Neural cell (in vitro differentiated cells): ENCODE measurements around the gene ST3GAL2. TPM values are rescaled to one million over a fixed set of nuclear protein-coding genes. Genes with fewer than 3 reads are reported as not detected.

Experiments used
- H2AFZ ChIP-seq: fragments of 200-600, 300-800 bp; sonication (generic), shearing (Covaris generic); 2 replicates; pipeline ENCODE4 v1.6.0; 2014; ENCODE audit warnings: low read depth, mild to moderate bottlenecking, antibody characterized with exemption, low read length, moderate library complexity
- H3F3A ChIP-seq: fragments of 200-600 bp; shearing (Covaris generic); 2 replicates; pipeline ENCODE4 v1.6.1; 2016; ENCODE audit warnings: mild to moderate bottlenecking, moderate library complexity, mixed read lengths, antibody characterized with exemption, low read length; ENCODE audit not compliant: insufficient read depth, poor library complexity, severe bottlenecking
- H3K27ac ChIP-seq: fragments of 200-600, 300-800 bp; sonication (generic), shearing (Covaris generic); 2 replicates; pipeline ENCODE4 v1.5.1; 2014; ENCODE audit warnings: mild to moderate bottlenecking, low read length, moderate library complexity
- H3K27me3 ChIP-seq: fragments of 300-800, 200-600 bp; sonication (generic), shearing (Covaris generic); 2 replicates; pipeline ENCODE4 v1.6.0; 2014; ENCODE audit warnings: mild to moderate bottlenecking, low read depth, low read length, moderate library complexity; ENCODE audit not compliant: insufficient read depth
- H3K36me3 ChIP-seq: fragments of 300-800, 200-600 bp; sonication (generic), shearing (Covaris generic); 2 replicates; pipeline ENCODE4 v1.5.1; 2014; ENCODE audit warnings: mild to moderate bottlenecking, antibody characterized with exemption, low read length, moderate library complexity; ENCODE audit not compliant: insufficient read depth
- H3K4me2 ChIP-seq: fragments of 300-800, 200-600 bp; sonication (generic), shearing (Covaris generic); 2 replicates; pipeline ENCODE4 v1.6.0; 2014; ENCODE audit warnings: mild to moderate bottlenecking, low read length
- H3K4me3 ChIP-seq: fragments of 300-800, 200-600 bp; sonication (generic), shearing (Covaris generic); 2 replicates; pipeline ENCODE4 v1.5.1; 2014; ENCODE audit warnings: mild to moderate bottlenecking, low read length, moderate library complexity
- H3K79me2 ChIP-seq: fragments of 200-600 bp; shearing (Covaris generic); replicated peaks from 2 replicates; pipeline ENCODE4 v1.6.0; 2014; ENCODE audit warnings: mild to moderate bottlenecking, low read length, moderate library complexity; ENCODE audit not compliant: insufficient read depth
- H3K9ac ChIP-seq: fragments of 300-800, 200-600 bp; sonication (generic), shearing (Covaris generic); 2 replicates; pipeline ENCODE4 v1.6.1; 2016; ENCODE audit warnings: mild to moderate bottlenecking, low read length, mixed read lengths
- H3K9me2 ChIP-seq: fragments of 200-600 bp; shearing (Covaris generic); 2 replicates; pipeline ENCODE4 v1.6.1; 2016; ENCODE audit warnings: mild to moderate bottlenecking, low read length, mixed read lengths; ENCODE audit not compliant: insufficient read depth
- H3K9me3 ChIP-seq: fragments of 200-600, 300-800 bp; sonication (generic), shearing (Covaris generic); 2 replicates; pipeline ENCODE4 v1.6.1; 2016; ENCODE audit warnings: mild to moderate bottlenecking, mixed run types, low read length, moderate library complexity, mixed read lengths
- H4K20me1 ChIP-seq: fragments of 200-600 bp; shearing (Covaris generic); 2 replicates; pipeline ENCODE4 v1.6.1; 2016; ENCODE audit warnings: mild to moderate bottlenecking, mixed run types; ENCODE audit not compliant: insufficient read depth
- EP300 ChIP-seq: fragments of 450-650 bp; conservative IDR thresholded peaks from 2 replicates; pipeline ENCODE4 v1.6.1; 2014; ENCODE audit warnings: antibody characterized with exemption, mild to moderate bottlenecking, moderate library complexity; ENCODE audit not compliant: poor library complexity, severe bottlenecking
- EZH2 ChIP-seq: fragments of 200-600, 300-800 bp; shearing (Covaris generic), sonication (generic); IDR thresholded peaks from 2 replicates; pipeline ENCODE4 v1.6.1; 2014; ENCODE audit warnings: antibody characterized with exemption, low read length, borderline replicate concordance, mild to moderate bottlenecking; ENCODE audit not compliant: insufficient read depth, poor library complexity, severe bottlenecking
- MXI1 ChIP-seq: fragments of 450-650 bp; conservative IDR thresholded peaks from 2 replicates; pipeline ENCODE4 v1.6.1; 2014; ENCODE audit warnings: antibody characterized with exemption, mild to moderate bottlenecking; ENCODE audit not compliant: poor library complexity, severe bottlenecking
- POLR2AphosphoS5 ChIP-seq: IDR thresholded peaks from 2 replicates; pipeline ENCODE4 v1.6.1; 2012
- RAD21 ChIP-seq: fragments of 450-650 bp; conservative IDR thresholded peaks from 2 replicates; pipeline ENCODE4 v1.6.1; 2014; ENCODE audit warnings: antibody characterized with exemption, mild to moderate bottlenecking, moderate library complexity
- SMC3 ChIP-seq: fragments of 450-650 bp; conservative IDR thresholded peaks from 2 replicates; pipeline ENCODE4 v1.6.1; 2014; ENCODE audit warnings: antibody characterized with exemption, mild to moderate bottlenecking, moderate library complexity; ENCODE audit not compliant: poor library complexity
- TAF1 ChIP-seq: IDR thresholded peaks from 2 replicates; pipeline ENCODE4 v1.6.1; 2012; ENCODE audit warnings: low read depth
- polyA plus RNA-seq: library from polyadenylated mRNA; depleted of rRNA; stranded (reverse); fragments of >200 nt; gene quantifications from 2 replicates; pipeline ENCODE4 v1.2.3, GENCODE V29; 2014
- TF ChIP-seq, protein P1 (sequence below): IDR thresholded peaks from 2 replicates; pipeline ENCODE4 v1.6.1; 2012; ENCODE audit warnings: borderline replicate concordance
- TF ChIP-seq, protein P2 (sequence below): fragments of 450-650 bp; IDR thresholded peaks from 2 replicates; pipeline ENCODE4 v1.5.1; 2014; ENCODE audit warnings: antibody characterized with exemption, mild to moderate bottlenecking, moderate library complexity; ENCODE audit not compliant: poor library complexity, severe bottlenecking

ST3GAL2 gene
- polyA plus RNA-seq, 1 donor from 2014 or later: 19.4 TPM

DNA sequence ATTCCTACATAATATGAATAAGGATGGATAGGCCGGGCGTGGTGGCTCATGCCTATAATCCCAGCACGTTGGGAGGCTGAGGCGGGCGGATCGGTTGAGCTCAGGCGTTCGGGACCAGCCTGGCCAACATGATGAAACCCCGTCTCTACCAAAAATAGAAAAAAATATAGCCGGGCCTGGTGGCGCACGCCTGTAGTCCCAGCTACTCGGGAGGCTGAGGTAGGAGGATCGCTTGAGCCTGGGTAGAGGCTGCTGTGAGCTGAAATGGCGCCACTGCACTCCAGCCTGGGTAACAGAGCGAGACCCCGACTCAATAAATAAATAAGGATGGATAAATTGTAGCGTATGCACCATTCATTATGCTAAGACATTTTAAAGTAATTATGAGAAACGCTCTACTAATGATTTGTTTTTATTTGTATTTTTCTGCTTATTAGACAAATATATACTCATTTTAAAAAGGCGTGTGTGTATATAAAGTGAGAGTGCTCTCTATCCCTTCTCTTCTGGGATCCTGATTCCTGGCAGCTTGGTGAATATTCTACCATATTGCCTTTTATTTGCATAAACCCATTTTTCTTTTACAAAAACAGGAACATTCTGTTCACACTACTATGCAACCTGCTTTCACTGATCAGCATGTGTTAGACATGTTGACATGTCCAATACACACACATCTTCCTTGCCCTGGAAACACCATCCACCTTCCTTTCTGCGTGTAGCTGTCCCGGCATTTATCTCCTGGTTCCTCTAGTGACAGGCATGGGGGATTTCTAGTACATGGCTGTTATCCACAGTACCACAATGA is 65.8 kb downstream of the ST3GAL2 start:
- Histone ChIP-seq H3K27me3 (no peaks in the 10 kb centered on the region), H3K9ac (no peak overlapping the region), H3K36me3 (no peaks in the 10 kb centered on the region), H3K79me2 (no peaks in the 10 kb centered on the region), H3K9me3 (no peaks in the 10 kb centered on the region), H3F3A (no peaks in the 10 kb centered on the region), H2AFZ (no peak overlapping the region), H3K4me3 (no peak overlapping the region), H4K20me1 (no peaks in the 10 kb centered on the region), H3K27ac (no peak overlapping the region), H3K4me2 (no peak overlapping the region), H3K9me2 (no peaks in the 10 kb centered on the region)
- TF ChIP-seq SMC3: no peak
- TF ChIP-seq, protein P1, sequence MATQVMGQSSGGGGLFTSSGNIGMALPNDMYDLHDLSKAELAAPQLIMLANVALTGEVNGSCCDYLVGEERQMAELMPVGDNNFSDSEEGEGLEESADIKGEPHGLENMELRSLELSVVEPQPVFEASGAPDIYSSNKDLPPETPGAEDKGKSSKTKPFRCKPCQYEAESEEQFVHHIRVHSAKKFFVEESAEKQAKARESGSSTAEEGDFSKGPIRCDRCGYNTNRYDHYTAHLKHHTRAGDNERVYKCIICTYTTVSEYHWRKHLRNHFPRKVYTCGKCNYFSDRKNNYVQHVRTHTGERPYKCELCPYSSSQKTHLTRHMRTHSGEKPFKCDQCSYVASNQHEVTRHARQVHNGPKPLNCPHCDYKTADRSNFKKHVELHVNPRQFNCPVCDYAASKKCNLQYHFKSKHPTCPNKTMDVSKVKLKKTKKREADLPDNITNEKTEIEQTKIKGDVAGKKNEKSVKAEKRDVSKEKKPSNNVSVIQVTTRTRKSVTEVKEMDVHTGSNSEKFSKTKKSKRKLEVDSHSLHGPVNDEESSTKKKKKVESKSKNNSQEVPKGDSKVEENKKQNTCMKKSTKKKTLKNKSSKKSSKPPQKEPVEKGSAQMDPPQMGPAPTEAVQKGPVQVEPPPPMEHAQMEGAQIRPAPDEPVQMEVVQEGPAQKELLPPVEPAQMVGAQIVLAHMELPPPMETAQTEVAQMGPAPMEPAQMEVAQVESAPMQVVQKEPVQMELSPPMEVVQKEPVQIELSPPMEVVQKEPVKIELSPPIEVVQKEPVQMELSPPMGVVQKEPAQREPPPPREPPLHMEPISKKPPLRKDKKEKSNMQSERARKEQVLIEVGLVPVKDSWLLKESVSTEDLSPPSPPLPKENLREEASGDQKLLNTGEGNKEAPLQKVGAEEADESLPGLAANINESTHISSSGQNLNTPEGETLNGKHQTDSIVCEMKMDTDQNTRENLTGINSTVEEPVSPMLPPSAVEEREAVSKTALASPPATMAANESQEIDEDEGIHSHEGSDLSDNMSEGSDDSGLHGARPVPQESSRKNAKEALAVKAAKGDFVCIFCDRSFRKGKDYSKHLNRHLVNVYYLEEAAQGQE: no peak
- TF ChIP-seq RAD21: no peak
- TF ChIP-seq, protein P2, sequence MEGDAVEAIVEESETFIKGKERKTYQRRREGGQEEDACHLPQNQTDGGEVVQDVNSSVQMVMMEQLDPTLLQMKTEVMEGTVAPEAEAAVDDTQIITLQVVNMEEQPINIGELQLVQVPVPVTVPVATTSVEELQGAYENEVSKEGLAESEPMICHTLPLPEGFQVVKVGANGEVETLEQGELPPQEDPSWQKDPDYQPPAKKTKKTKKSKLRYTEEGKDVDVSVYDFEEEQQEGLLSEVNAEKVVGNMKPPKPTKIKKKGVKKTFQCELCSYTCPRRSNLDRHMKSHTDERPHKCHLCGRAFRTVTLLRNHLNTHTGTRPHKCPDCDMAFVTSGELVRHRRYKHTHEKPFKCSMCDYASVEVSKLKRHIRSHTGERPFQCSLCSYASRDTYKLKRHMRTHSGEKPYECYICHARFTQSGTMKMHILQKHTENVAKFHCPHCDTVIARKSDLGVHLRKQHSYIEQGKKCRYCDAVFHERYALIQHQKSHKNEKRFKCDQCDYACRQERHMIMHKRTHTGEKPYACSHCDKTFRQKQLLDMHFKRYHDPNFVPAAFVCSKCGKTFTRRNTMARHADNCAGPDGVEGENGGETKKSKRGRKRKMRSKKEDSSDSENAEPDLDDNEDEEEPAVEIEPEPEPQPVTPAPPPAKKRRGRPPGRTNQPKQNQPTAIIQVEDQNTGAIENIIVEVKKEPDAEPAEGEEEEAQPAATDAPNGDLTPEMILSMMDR: no peak
- no peak for TF ChIP-seq TAF1
- no peak for TF ChIP-seq POLR2AphosphoS5
- no peak for TF ChIP-seq EP300
- TF ChIP-seq EZH2: no peak
- no peak for TF ChIP-seq MXI1

DNA sequence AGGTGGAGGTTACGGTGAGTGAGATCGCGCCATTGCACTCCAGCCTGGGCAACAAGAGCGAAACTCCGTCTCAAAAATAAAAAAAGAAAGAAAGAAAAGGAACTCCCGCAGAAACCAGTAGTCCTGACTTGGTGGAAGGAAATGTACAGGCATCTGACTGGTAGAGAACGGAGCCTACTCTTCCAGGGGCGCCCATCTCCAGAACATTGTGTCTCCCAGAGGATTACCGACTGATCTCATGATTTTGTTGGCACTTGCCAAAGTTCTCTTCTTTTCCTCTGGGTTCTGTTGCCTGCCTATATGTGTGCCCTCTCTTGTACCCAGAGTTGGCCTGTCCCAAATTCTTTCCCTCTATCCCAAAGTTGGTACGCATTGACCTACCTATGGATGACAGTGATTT is 68.0 kb downstream of the ST3GAL2 start:
- no peaks in the 10 kb centered on the region for H3K9me3 ChIP-seq
- no peaks in the 10 kb centered on the region for H3K79me2 ChIP-seq
- H2AFZ ChIP-seq: no peak overlapping the region
- no peak overlapping the region for H3K9ac ChIP-seq
- H3K9me2 ChIP-seq: no peaks in the 10 kb centered on the region
- H3K4me3 ChIP-seq: no peak overlapping the region
- H3F3A ChIP-seq: no peaks in the 10 kb centered on the region
- no peaks in the 10 kb centered on the region for H4K20me1 ChIP-seq
- no peak for TF ChIP-seq SMC3
- no peak for TF ChIP-seq POLR2AphosphoS5
- TF ChIP-seq RAD21: no peak
- TF ChIP-seq TAF1: no peak
- TF ChIP-seq MXI1: no peak
- TF ChIP-seq EZH2: no peak
- no peak for TF ChIP-seq EP300
- TF ChIP-seq, protein P1: no peak
- TF ChIP-seq, protein P2: no peak
- H3K36me3 ChIP-seq: no peaks in the 10 kb centered on the region
- H3K27me3 ChIP-seq: no peaks in the 10 kb centered on the region
- no peak overlapping the region for H3K27ac ChIP-seq
- no peak overlapping the region for H3K4me2 ChIP-seq
